Jurkat, Clone E6-1 (cell line): Measurements from ENCODE around the gene CUL9.

Experiments
- DNase-seq: peaks from one replicate; pipeline ENCODE4 v3.0.0-alpha.2; 2011; ENCODE audit warnings: low read depth, low spot score
- H3K4me3 ChIP-seq: 2 replicates; pipeline ENCODE4 v1.5.1; 2011; ENCODE audit warnings: mild to moderate bottlenecking, low read length, control low read depth, moderate library complexity

CUL9 gene

GRCh38 chr6:43171707-43172103 lies 10.3 kb upstream of the CUL9 start:
- H3K4me3 ChIP-seq, result peak overlapping the region; percentile 77
- no peak for DNase-seq

- H3K4me3 ChIP-seq, result peak overlapping the region; percentile 77
- no peak for DNase-seq
Measured at GRCh38 chr6:43172104-43173007, 9.6 kb upstream of the CUL9 start.

GRCh38 chr6:43173591-43174262 lies 8.3 kb upstream of the CUL9 start:
- DNase-seq, result no peak
- peak overlapping the region; percentile 35; the same call in 1 of the 2 replicates for H3K4me3 ChIP-seq

GRCh38 chr6:43174263-43175112 lies 7.5 kb upstream of the CUL9 start:
- DNase-seq, result peak; percentile 96
- H3K4me3 ChIP-seq, result peak overlapping the region; percentile 35

GRCh38 chr6:43175676-43176422 lies 6.1 kb upstream of the CUL9 start:
- DNase-seq, result no peak
- no peak overlapping the region for H3K4me3 ChIP-seq

- H3K4me3 ChIP-seq, result no peak overlapping the region
- no peak for DNase-seq
Measured at GRCh38 chr6:43176423-43176786, 5.6 kb upstream of the CUL9 start.

- no peak overlapping the region for H3K4me3 ChIP-seq
Measured at GRCh38 chr6:43178150-43178549, 3.8 kb upstream of the CUL9 start.

GRCh38 chr6:43178951-43179830 lies 2.8 kb upstream of the CUL9 start:
- H3K4me3 ChIP-seq, result no peak overlapping the region
- DNase-seq, result no peak

More at GRCh38 chr6:43178150-43178549, 3.8 kb upstream of the CUL9 start:
- no peak for DNase-seq

- no peak overlapping the region for H3K4me3 ChIP-seq
- DNase-seq, result no peak
Measured at GRCh38 chr6:43180058-43180457, 1.9 kb upstream of the CUL9 start.

- no peak overlapping the region for H3K4me3 ChIP-seq
- DNase-seq, result no peak
Measured at GRCh38 chr6:43180985-43181384, 1.0 kb upstream of the CUL9 start.

- no peak for DNase-seq
- peak overlapping the region; percentile 90 for H3K4me3 ChIP-seq
Measured at GRCh38 chr6:43181621-43181941, 415 bp upstream of the CUL9 start.

- H3K4me3 ChIP-seq, result peak overlapping the region; percentile 90
- no peak for DNase-seq
Measured at GRCh38 chr6:43183441-43183840, 1.4 kb downstream of the CUL9 start.

- H3K4me3 ChIP-seq, result no peak overlapping the region
- DNase-seq, result no peak
Measured at GRCh38 chr6:43184268-43184985, 2.4 kb downstream of the CUL9 start.

GRCh38 chr6:43185391-43185985 lies 3.5 kb downstream of the CUL9 start:
- DNase-seq, result peak; percentile 87
- H3K4me3 ChIP-seq, result no peak overlapping the region

GRCh38 chr6:43186019-43186418 lies 4.0 kb downstream of the CUL9 start:
- no peak for DNase-seq
- H3K4me3 ChIP-seq, result no peak overlapping the region

- no peak overlapping the region for H3K4me3 ChIP-seq
- DNase-seq, result no peak
Measured at GRCh38 chr6:43186706-43187105, 4.7 kb downstream of the CUL9 start.

GRCh38 chr6:43187821-43188220 lies 5.8 kb downstream of the CUL9 start:
- H3K4me3 ChIP-seq, result no peak overlapping the region
- DNase-seq, result no peak
